22Rv1 (cell line): Measurements from ENCODE around the gene QKI.

ENCODE experiments used
- ZFX ChIP-seq: fragments of 450-650 bp; IDR thresholded peaks from 2 replicates; pipeline ENCODE4 v1.6.1; 2017; ENCODE audit warnings: antibody characterized with exemption, borderline replicate concordance
- TF ChIP-seq, protein P1 (sequence below): fragments of 450-650 bp; IDR thresholded peaks from 2 replicates; pipeline ENCODE4 v1.5.1; 2017; ENCODE audit warnings: mild to moderate bottlenecking

GRCh38 chr6:163457637-163458561 lies 43.4 kb downstream of the QKI start:
- TF ChIP-seq, protein P1, sequence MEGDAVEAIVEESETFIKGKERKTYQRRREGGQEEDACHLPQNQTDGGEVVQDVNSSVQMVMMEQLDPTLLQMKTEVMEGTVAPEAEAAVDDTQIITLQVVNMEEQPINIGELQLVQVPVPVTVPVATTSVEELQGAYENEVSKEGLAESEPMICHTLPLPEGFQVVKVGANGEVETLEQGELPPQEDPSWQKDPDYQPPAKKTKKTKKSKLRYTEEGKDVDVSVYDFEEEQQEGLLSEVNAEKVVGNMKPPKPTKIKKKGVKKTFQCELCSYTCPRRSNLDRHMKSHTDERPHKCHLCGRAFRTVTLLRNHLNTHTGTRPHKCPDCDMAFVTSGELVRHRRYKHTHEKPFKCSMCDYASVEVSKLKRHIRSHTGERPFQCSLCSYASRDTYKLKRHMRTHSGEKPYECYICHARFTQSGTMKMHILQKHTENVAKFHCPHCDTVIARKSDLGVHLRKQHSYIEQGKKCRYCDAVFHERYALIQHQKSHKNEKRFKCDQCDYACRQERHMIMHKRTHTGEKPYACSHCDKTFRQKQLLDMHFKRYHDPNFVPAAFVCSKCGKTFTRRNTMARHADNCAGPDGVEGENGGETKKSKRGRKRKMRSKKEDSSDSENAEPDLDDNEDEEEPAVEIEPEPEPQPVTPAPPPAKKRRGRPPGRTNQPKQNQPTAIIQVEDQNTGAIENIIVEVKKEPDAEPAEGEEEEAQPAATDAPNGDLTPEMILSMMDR: no peak
- no peak for TF ChIP-seq ZFX
